HFFc6 (cell line): Measurements from ENCODE around the gene ZBTB16. TPM values are rescaled to one million over a fixed set of nuclear protein-coding genes. Genes with fewer than 3 reads are reported as not detected.

Experiments
- DNase-seq: peaks from one replicate; pipeline ENCODE4 v3.0.0-alpha.2; 2018
- H3K27ac Mint-ChIP-seq: 2 replicates; pipeline ENCODE4 v1.8.0; 2020; ENCODE audit warnings: mild to moderate bottlenecking, mixed read lengths
- H3K27me3 Mint-ChIP-seq: 2 replicates; pipeline ENCODE4 v1.8.0; 2021; ENCODE audit warnings: mild to moderate bottlenecking, moderate library complexity, mixed read lengths; ENCODE audit not compliant: insufficient read depth
- H3K36me3 Mint-ChIP-seq: 2 replicates; pipeline ENCODE4 v1.8.0; 2021; ENCODE audit warnings: low read depth, mixed read lengths
- H3K4me1 Mint-ChIP-seq: 2 replicates; pipeline ENCODE4 v1.8.0; 2020; ENCODE audit warnings: low read depth, mixed read lengths
- H3K4me3 Mint-ChIP-seq: 2 replicates; pipeline ENCODE4 v1.8.0; 2020; ENCODE audit warnings: mild to moderate bottlenecking, moderate library complexity, mixed read lengths
- H3K9me3 Mint-ChIP-seq: 2 replicates; pipeline ENCODE4 v1.8.0; 2020; ENCODE audit warnings: mild to moderate bottlenecking, mixed read lengths
- total RNA-seq, 6 experiments: library from RNA; stranded (reverse); fragmentation: NEBNext Ultra II Directional; extraction: Animal tissue kit (Norgen Biotek cat#: 25700); gene quantifications; 2 replicates in 1 of 6; 3 replicates in 5 of 6; pipeline ENCODE4 v1.2.3, GENCODE V29; 2021
- TF ChIP-seq, protein P1 (sequence below): fragments of 200-600 bp; sonication (generic); IDR thresholded peaks from 2 replicates; pipeline ENCODE4 v1.5.0; 2021; ENCODE audit warnings: antibody characterized with exemption, mild to moderate bottlenecking

ZBTB16 gene
- total RNA-seq, 6 experiments from 2014 or later: not detected

DNA sequence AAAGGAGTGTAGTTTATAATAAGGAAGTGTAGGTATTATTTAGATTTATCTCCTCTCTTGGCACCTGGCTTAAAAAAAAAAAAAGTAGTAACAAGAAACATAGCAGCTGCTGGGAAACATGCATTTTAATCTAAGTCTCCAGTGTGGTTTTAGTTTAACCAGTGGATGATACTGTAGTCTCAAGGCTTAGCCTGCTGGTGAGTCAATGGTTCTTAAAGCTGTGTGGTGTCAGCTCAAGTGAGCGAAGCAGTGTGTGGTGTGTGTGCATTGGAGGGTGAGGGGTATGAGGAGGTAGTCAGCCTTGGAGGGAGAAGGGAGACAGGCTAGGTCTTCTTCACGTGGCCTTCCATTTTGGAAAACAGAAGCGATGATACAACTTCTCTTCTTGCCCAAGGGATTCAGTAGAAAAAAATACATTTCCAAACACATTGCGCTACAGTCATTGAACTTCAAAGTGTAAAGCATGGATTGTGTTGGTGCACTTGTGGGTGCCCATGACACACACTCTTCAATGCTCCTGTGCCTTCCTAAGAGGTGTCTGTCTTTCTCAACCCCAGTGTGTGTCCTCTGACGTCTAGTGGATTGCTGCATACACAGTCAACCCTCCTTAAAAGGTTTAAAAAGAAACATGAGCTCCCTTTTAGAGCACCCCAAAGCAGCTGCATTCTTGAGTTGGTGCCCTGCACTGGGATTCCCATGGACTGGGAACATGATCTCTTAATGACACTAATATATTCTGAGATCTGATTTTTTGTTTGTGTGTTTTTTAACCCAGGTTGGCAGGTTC, 40.1 kb downstream of the ZBTB16 start:
- Mint-ChIP-seq H3K27ac (no peak overlapping the region), H3K27me3 (peaks cover 37% of the 10 kb centered on the region), H3K4me1 (no peaks in the 10 kb centered on the region), H3K4me3 (no peak overlapping the region), H3K9me3 (no peaks in the 10 kb centered on the region), H3K36me3 (no peaks in the 10 kb centered on the region)
- TF ChIP-seq, protein P1, sequence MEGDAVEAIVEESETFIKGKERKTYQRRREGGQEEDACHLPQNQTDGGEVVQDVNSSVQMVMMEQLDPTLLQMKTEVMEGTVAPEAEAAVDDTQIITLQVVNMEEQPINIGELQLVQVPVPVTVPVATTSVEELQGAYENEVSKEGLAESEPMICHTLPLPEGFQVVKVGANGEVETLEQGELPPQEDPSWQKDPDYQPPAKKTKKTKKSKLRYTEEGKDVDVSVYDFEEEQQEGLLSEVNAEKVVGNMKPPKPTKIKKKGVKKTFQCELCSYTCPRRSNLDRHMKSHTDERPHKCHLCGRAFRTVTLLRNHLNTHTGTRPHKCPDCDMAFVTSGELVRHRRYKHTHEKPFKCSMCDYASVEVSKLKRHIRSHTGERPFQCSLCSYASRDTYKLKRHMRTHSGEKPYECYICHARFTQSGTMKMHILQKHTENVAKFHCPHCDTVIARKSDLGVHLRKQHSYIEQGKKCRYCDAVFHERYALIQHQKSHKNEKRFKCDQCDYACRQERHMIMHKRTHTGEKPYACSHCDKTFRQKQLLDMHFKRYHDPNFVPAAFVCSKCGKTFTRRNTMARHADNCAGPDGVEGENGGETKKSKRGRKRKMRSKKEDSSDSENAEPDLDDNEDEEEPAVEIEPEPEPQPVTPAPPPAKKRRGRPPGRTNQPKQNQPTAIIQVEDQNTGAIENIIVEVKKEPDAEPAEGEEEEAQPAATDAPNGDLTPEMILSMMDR: no peak
- DNase-seq: no peak

DNA sequence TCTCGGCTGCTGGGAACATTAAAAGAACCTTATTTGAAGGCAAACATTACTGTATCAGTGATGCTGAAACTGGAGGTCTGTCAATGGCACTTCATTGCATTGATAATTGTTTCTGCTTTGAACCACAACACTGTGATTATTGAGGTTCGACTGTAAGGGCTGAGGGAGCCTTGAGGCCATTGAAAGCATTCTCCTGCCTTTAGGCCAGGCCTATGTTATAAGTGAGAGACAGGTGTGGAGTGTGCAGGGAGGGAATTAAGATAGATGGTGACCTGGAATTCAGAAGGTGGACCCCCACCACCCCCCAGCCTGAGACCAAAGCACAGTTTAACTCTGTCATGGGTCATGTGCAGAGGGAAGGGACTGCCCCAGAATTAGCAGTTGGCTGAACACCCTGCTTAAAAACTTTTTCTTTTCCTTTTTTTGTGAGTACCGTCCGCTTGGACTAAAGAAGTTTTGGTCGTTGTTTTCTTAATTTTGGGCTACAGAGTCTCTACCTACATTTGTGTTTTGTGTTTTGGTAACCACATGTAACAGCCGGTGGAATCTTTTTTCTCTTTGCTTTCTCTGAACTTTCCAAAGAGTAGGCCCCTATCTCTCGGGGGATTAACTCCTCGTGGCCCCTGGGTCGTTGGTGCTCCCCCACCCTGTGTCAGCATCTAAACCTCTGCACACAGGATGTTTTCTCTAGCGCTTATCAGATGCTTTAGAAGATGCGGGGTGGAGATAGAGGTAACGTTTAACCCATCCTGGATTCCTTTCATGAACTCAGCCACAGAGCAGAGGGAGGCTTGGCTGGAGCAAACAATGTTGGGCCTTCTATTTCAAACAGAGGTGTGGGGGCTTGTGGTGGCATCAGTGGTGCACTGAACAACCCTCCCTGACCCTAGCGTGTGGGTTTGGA, 43.7 kb downstream of the ZBTB16 start:
- Mint-ChIP-seq H3K27me3 (peaks cover 49% of the 10 kb centered on the region), H3K36me3 (no peaks in the 10 kb centered on the region), H3K4me1 (no peaks in the 10 kb centered on the region), H3K4me3 (no peak overlapping the region), H3K9me3 (no peaks in the 10 kb centered on the region), H3K27ac (no peak overlapping the region)
- TF ChIP-seq, protein P1: no peak
- no peak for DNase-seq

DNA sequence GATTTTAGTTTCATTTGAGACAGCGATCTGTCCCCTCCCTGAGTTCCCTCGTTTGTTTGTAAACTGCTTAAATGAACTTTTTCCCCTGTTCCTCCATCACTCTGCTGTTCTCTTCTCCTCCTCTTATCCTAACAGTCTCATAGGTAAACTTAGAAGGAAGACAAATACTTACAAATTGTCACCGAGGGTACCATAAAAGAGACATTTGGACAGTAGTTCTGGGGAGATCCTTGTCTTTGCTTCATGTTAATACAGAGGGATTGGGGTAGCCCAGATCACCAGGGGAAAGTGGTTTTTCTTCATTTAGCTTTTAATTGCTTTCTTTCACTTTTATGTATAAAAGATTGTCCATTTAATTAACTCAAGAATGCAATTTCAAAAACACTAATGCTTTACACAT, 46.1 kb downstream of the ZBTB16 start:
- Mint-ChIP-seq H3K4me1 (no peaks in the 10 kb centered on the region), H3K27me3 (peaks cover 52% of the 10 kb centered on the region), H3K27ac (no peak overlapping the region), H3K36me3 (no peaks in the 10 kb centered on the region), H3K9me3 (no peaks in the 10 kb centered on the region), H3K4me3 (no peak overlapping the region)
- TF ChIP-seq, protein P1: no peak
- DNase-seq: no peak

DNA sequence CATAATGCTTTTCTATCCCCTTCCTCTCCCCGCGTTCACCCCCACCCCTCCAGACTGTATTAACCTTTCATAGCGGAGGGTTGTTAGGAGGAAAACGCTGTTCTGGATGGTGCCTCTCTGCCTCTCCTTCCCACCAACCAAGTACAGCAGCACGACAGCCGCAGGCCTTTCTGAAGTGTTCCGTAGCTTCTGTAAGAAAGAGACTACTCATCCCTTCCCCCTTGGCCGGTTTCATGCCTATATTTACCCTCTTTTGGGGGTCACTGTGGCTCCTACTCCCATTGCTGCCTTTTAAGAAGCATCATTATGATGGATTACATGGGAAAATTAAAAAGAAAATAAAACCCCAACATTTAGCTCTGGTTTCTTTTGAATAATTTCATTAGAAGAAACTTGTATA, 46.5 kb downstream of the ZBTB16 start:
- no peak for DNase-seq
- Mint-ChIP-seq H3K4me3 (no peak overlapping the region), H3K4me1 (no peaks in the 10 kb centered on the region), H3K9me3 (no peaks in the 10 kb centered on the region), H3K27me3 (peaks cover 54% of the 10 kb centered on the region), H3K36me3 (no peaks in the 10 kb centered on the region), H3K27ac (no peak overlapping the region)
- TF ChIP-seq, protein P1: no peak

DNA sequence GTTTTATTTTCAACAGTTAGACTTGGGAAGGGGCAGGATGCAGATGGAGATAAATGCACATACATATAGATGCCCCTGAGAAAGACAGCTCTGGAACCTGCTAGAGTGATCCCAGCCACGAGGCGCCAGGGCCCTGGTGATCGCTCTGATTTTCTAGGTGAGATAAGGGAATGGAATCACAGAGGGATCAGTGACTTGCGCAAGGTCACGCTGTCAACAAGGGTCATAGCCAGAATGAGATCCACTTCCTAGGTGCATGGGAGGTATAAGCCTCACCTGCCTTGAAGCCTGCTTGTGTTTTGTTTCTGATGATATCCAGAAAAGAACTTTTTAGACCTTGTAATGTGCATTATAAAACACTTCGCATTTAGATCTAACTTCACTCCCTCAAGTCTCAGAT, 47.5 kb downstream of the ZBTB16 start:
- TF ChIP-seq, protein P1: no peak

More for the DNA sequence above, 47.5 kb downstream of the ZBTB16 start:
- no peak for DNase-seq
- Mint-ChIP-seq H3K4me1 (no peaks in the 10 kb centered on the region), H3K4me3 (no peak overlapping the region), H3K27me3 (peaks cover 51% of the 10 kb centered on the region), H3K27ac (no peak overlapping the region), H3K9me3 (no peaks in the 10 kb centered on the region), H3K36me3 (no peaks in the 10 kb centered on the region)
